HEK293 (cell line): ENCODE data around the gene ABHD12B.
A peak's percentile ranks its signal among the peaks of the same experiment; 100 is the strongest.

Experiments used
- CTCF ChIA-PET: fragments of 350-600 bp; formaldehyde crosslinking; extraction: SDS; loops from one replicate; lab custom pipeline; 2021; ENCODE audit warnings: antibody characterized with exemption; lab: Yijun Ruan, JAX
- POLR2A ChIA-PET: fragments of 300-600 bp; formaldehyde crosslinking; extraction: SDS; loops from one replicate; lab custom pipeline; 2020; ENCODE audit warnings: antibody characterized with exemption, inconsistent platforms; lab: Yijun Ruan, JAX
- H3K27ac ChIP-seq: fragments of 200-500 bp; sonication (Bioruptor generic); 2 replicates; pipeline ENCODE4 v1.5.1; 2014; ENCODE audit warnings: low read depth, low read length, control low read depth, inconsistent platforms; ENCODE audit errors: extremely low read depth
- H3K36me3 ChIP-seq, 2 experiments: fragments of 200-500 bp in 1 of 2; sonication (Bioruptor generic) in 1 of 2; 1 replicate in 1 of 2; 2 replicates in 1 of 2; pipeline ENCODE4 v1.5.1; 2014 to 2017; ENCODE audit warnings: inconsistent platforms in 2 of 2, low read length in 2 of 2; ENCODE audit not compliant: control insufficient read depth in 2 of 2, insufficient read depth in 1 of 2
- H3K4me1 ChIP-seq: fragments of 200-500 bp; sonication (Bioruptor generic); 2 replicates; pipeline ENCODE4 v1.5.1; 2014; ENCODE audit warnings: mild to moderate bottlenecking, low read length, inconsistent platforms; ENCODE audit not compliant: control insufficient read depth, insufficient read depth
- H3K4me3 ChIP-seq: 2 replicates; pipeline ENCODE4 v1.5.1; 2011; ENCODE audit warnings: low read depth, mild to moderate bottlenecking, control low read depth, low read length, moderate library complexity
- H3K9me3 ChIP-seq: fragments of 200-500 bp; sonication (Bioruptor generic); 2 replicates; pipeline ENCODE4 v1.5.1; 2014; ENCODE audit warnings: low read depth, low read length, inconsistent platforms; ENCODE audit not compliant: control insufficient read depth, insufficient read depth
- GLIS1 ChIP-seq: fragments of 450-650 bp; formaldehyde crosslinking; IDR thresholded peaks from 2 replicates; pipeline ENCODE4 v1.5.1; 2016; ENCODE audit warnings: missing biosample characterization, missing genetic modification characterization
- MZF1 ChIP-seq: fragments of 450-650 bp; formaldehyde crosslinking; IDR thresholded peaks from 2 replicates; pipeline ENCODE4 v1.5.1; 2017; ENCODE audit warnings: missing biosample characterization, missing genetic modification characterization, borderline replicate concordance
- OSR2 ChIP-seq: fragments of 450-650 bp; formaldehyde crosslinking; IDR thresholded peaks from 2 replicates; pipeline ENCODE4 v1.5.1; 2016; ENCODE audit warnings: missing biosample characterization, missing genetic modification characterization
- PRDM10 ChIP-seq: fragments of 450-650 bp; formaldehyde crosslinking; IDR thresholded peaks from 2 replicates; pipeline ENCODE4 v1.5.1; 2016; ENCODE audit warnings: missing biosample characterization, missing genetic modification characterization
- PRDM6 ChIP-seq: fragments of 450-650 bp; formaldehyde crosslinking; IDR thresholded peaks from 2 replicates; pipeline ENCODE4 v1.5.1; 2017; ENCODE audit warnings: missing biosample characterization, missing genetic modification characterization
- TCF7L2 ChIP-seq: IDR thresholded peaks from 2 replicates; pipeline ENCODE4 v1.6.1; 2011; ENCODE audit warnings: low read depth, mild to moderate bottlenecking, inconsistent platforms, low read length, moderate library complexity, borderline replicate concordance
- ZBTB17 ChIP-seq: fragments of 450-650 bp; formaldehyde crosslinking; IDR thresholded peaks from 2 replicates; pipeline ENCODE4 v1.5.1; 2016; ENCODE audit warnings: missing biosample characterization, missing genetic modification characterization
- ZBTB20 ChIP-seq: fragments of 450-650 bp; formaldehyde crosslinking; IDR thresholded peaks from 2 replicates; pipeline ENCODE4 v1.5.1; 2016; ENCODE audit warnings: missing biosample characterization, missing genetic modification characterization
- ZNF10 ChIP-seq: fragments of 450-650 bp; formaldehyde crosslinking; IDR thresholded peaks from 2 replicates; pipeline ENCODE4 v1.5.1; 2017; ENCODE audit warnings: missing biosample characterization, missing genetic modification characterization
- ZNF26 ChIP-seq: fragments of 450-650 bp; formaldehyde crosslinking; IDR thresholded peaks from 2 replicates; pipeline ENCODE4 v1.5.1; 2016; ENCODE audit warnings: missing biosample characterization, missing genetic modification characterization
- ZNF324 ChIP-seq: fragments of 450-650 bp; formaldehyde crosslinking; IDR thresholded peaks from 2 replicates; pipeline ENCODE4 v1.5.1; 2016; ENCODE audit warnings: missing biosample characterization, missing genetic modification characterization
- ZNF366 ChIP-seq: fragments of 450-650 bp; formaldehyde crosslinking; conservative IDR thresholded peaks from 2 replicates; pipeline ENCODE4 v1.5.1; 2016; ENCODE audit warnings: missing biosample characterization, missing genetic modification characterization
- ZNF830 ChIP-seq: fragments of 450-650 bp; IDR thresholded peaks from 2 replicates; pipeline ENCODE4 v1.5.0; 2018; ENCODE audit warnings: missing biosample characterization, missing genetic modification characterization, low read depth, mild to moderate bottlenecking, moderate library complexity

The ABHD12B gene

GRCh38 chr14:50828721-50829488 lies 42.9 kb upstream of the ABHD12B start (continued):
- TF ChIP-seq PRDM6 (peak; percentile 71; the same call in 1 of the 2 replicates), ZNF830 (tag by site-specific recombination) (no peak), ZNF26 (tag by site-specific recombination) (no peak), ZNF324 (tag by site-specific recombination) (no peak), ZBTB20 (tag by site-specific recombination) (0 out of 2 replicates have a peak, but pooled peaks have one; percentile 32), TCF7L2 (peak; percentile 16; the same call in 1 of the 2 replicates), GLIS1 (tag by site-specific recombination) (peak; percentile 64; the same call in 1 of the 2 replicates)

GRCh38 chr14:50829489-50830043 lies 42.3 kb upstream of the ABHD12B start:
- peak overlapping the region; percentile 76 for H3K4me3 ChIP-seq
- no peaks in the 10 kb centered on the region; a peak in 1 of 3 replicates for H3K36me3 ChIP-seq
- H3K9me3 ChIP-seq: no peaks in the 10 kb centered on the region
- H3K4me1 ChIP-seq: peaks cover 30% of the 10 kb centered on the region
- ChIA-PET CTCF (interaction anchor here (0.5 to 4.0 kb wide), 5 partner anchors 8 to 286 kb away, joined by 3 to 14 read pairs (median 3); no protein-coding TSS in a partner anchor), POLR2A (interaction anchor here (0.9 to 1.8 kb wide), 3 partner anchors 12 to 115 kb away, joined by 4 to 7 read pairs (median 5); partner anchors contain the start of gene PYGL)
- peak; percentile 93 for TF ChIP-seq OSR2
- TF ChIP-seq MZF1 (tag by site-specific recombination): no peak
- no peak for TF ChIP-seq ZNF366 (tag by site-specific recombination)
- peak; percentile 86 for TF ChIP-seq ZNF10
- TF ChIP-seq PRDM10: peak; percentile 95
- 0 out of 2 replicates have a peak, but pooled peaks have one; percentile 37 for TF ChIP-seq ZBTB17 (tag by site-specific recombination)
- H3K27ac ChIP-seq: peak overlapping the region; percentile 67; the same call in 1 of the 2 replicates
